Neutrophil (primary cell): ENCODE measurements around the gene SOCS3.

Source experiments
- H3K27ac ChIP-seq: fragments of 200-600 bp; sonication (generic); 2 replicates; pipeline ENCODE4 v1.5.1; 2016; ENCODE audit warnings: mild to moderate bottlenecking, moderate library complexity
- H3K27me3 ChIP-seq: fragments of 200-600 bp; sonication (generic); 2 replicates; pipeline ENCODE4 v1.6.0; 2016; ENCODE audit warnings: mild to moderate bottlenecking
- H3K36me3 ChIP-seq: fragments of 200-600 bp; sonication (generic); 2 replicates; pipeline ENCODE4 v1.5.1; 2017
- H3K4me1 ChIP-seq, 2 experiments: fragments of 200-600 bp in 1 of 2; sonication (generic) in 1 of 2; 1 replicate in 1 of 2; 2 replicates in 1 of 2; pipeline versions ENCODE4 v1.5.1 to v1.6.1; 2013 to 2016; ENCODE audit warnings: low read depth in 1 of 2, low read length in 1 of 2, mild to moderate bottlenecking in 1 of 2, moderate library complexity in 1 of 2; ENCODE audit not compliant: control insufficient read depth in 1 of 2, insufficient read depth in 1 of 2
- H3K4me3 ChIP-seq, 2 experiments: fragments of 200-600 bp in 1 of 2; sonication (generic) in 1 of 2; 1 replicate in 1 of 2; 2 replicates in 1 of 2; pipeline ENCODE4 v1.5.1; 2013 to 2016; ENCODE audit warnings: low read depth in 1 of 2, low read length in 1 of 2, mild to moderate bottlenecking in 1 of 2, moderate library complexity in 1 of 2
- H3K9me3 ChIP-seq: fragments of 200-600 bp; sonication (generic); 2 replicates; pipeline ENCODE4 v1.5.1; 2016
- TF ChIP-seq, protein P1 (sequence below): fragments of 200-600 bp; sonication (generic); IDR thresholded peaks from 2 replicates; pipeline ENCODE4 v1.5.1; 2016; ENCODE audit warnings: antibody characterized with exemption

Gene SOCS3

DNA sequence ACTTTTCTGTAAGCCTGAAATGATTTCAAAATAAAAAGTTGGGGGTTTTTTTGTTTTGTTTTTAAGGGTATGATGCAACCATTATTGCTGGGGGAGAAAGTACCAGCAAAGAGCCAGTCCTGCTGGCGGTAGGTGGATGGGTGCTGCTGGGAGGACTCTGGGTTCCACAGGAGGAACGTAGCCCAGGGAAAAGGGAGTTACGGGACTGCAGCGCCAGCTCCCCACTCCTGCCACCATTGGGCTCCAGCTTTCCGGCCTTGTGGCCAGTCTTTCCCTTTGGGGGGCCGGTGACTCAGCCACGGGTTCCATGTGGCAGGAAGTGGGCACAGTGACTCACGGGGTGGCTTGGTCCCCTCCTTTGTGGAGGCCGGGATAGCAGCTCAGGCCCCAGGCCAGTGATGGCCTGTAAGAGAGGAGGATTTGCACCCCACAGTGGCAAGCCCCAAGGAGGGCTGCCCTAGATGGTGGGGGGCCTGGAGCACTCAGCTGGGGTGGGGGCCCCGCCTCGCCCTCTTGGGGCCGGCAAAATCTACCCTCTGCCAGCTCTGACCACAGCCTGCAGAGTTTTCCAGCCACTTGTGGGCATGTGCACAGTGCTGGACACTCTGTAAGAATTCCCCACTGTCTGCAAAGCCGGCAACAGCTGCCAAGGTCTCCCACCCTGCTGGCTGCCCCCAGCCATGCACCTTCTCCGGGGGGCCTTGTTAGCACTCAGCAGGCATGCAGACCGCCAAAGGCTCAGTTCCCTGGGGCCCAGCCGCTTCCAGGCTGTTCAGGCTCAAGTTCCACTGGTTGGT is 30.4 kb downstream of the SOCS3 start:
- Histone ChIP-seq H3K27ac (no peak overlapping the region), H3K9me3 (no peaks in the 10 kb centered on the region), H3K36me3 (no peaks in the 10 kb centered on the region), H3K4me3 (no peak overlapping the region), H3K4me1 (peaks cover 3 to 13% of the 10 kb centered on the region in 2 experiments), H3K27me3 (peaks cover 11% of the 10 kb centered on the region)
- TF ChIP-seq, protein P1, sequence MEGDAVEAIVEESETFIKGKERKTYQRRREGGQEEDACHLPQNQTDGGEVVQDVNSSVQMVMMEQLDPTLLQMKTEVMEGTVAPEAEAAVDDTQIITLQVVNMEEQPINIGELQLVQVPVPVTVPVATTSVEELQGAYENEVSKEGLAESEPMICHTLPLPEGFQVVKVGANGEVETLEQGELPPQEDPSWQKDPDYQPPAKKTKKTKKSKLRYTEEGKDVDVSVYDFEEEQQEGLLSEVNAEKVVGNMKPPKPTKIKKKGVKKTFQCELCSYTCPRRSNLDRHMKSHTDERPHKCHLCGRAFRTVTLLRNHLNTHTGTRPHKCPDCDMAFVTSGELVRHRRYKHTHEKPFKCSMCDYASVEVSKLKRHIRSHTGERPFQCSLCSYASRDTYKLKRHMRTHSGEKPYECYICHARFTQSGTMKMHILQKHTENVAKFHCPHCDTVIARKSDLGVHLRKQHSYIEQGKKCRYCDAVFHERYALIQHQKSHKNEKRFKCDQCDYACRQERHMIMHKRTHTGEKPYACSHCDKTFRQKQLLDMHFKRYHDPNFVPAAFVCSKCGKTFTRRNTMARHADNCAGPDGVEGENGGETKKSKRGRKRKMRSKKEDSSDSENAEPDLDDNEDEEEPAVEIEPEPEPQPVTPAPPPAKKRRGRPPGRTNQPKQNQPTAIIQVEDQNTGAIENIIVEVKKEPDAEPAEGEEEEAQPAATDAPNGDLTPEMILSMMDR = no peak

DNA sequence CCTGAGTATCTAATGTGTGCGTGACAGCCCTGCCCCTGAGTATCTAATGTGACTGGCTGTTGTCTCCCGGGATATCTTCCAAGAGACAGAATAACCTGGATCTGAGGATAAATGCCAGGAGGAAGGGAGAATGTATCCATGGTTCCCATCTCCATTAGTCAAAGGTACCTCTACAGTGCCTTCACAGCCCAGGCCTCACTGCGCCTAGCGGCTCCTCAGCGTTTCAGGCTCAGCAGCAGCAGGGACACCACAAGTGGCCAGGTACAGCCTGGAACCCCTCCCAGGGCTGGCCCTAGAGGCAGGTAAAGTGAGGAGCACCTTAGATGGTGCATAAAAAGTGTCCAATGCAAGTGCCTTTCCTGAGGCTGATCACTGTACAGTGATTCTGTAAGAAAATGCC is 32.0 kb downstream of the SOCS3 start:
- Histone ChIP-seq H3K9me3 (no peaks in the 10 kb centered on the region), H3K4me3 (no peak overlapping the region), H3K4me1 (peaks cover 8 to 14% of the 10 kb centered on the region in 2 experiments), H3K27ac (no peak overlapping the region), H3K27me3 (peaks cover 13% of the 10 kb centered on the region), H3K36me3 (no peaks in the 10 kb centered on the region)
- TF ChIP-seq, protein P1 = no peak

DNA sequence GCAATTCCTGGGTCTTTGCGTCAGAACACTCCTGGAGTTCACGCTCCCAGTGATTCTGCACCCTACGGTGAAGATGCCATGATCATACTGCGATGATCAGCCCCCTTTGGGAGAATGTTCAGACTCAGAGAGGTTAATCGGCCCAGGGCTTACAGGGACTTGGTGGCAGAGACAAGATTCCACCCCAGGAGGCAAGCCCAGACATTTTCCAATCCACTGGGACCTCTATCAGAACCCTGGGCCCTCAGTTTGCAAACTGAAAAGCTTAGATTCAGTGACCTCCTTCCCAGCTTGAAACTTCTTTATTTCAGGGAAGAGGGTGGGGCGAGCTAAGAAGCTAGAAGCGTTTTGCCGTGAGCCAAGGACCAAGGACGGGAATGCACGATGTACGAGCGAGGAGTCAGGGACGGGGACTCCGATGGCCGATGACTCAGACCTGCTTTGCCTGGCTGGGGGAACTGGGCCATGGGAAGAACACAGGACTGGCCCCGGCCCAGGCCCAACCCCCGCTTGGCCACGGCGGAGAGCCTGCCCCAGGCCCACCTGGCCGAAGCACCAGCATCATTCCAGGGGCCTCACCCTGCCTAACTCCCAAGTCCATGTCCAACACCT is 34.7 kb downstream of the SOCS3 start:
- Histone ChIP-seq H3K27ac (no peak overlapping the region), H3K27me3 (peaks cover 13% of the 10 kb centered on the region), H3K4me3 (no peak overlapping the region), H3K36me3 (no peaks in the 10 kb centered on the region), H3K9me3 (no peaks in the 10 kb centered on the region), H3K4me1 (peaks cover 8 to 14% of the 10 kb centered on the region in 2 experiments)
- TF ChIP-seq, protein P1 = no peak

DNA sequence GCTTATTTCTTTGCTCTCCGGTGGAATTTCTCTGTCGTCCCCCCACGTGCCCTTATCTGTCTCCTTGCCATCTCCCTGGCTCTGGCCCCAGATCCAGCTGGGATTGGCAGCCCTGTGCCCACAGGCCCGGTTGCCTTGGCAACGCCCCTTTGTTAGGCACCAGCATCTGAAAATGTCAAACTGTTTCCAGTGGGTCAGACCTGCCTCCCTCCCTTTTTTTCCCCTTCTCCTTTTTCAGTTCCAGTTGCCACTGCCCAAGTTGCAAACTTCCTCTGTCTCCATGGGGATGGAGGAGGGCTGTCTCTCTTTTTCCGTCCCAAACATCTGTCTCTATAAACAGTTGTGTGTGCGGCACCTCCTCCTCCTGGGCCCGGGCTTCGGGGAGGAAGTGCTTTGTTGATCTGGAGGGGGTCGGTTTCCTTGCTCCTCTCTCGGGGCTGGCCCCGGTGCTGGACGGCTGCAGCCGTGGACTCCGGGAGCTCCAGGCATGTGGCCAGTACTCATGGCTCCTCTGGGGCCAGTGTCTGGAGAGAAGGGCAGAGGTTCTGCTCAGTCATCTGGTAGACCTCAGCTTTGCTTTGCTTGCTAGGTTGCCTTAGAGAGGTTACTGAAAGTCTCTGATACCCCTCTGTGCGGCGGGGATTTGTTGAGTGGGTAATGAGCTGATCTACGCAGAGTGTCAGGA is 35.3 kb downstream of the SOCS3 start:
- H3K27ac ChIP-seq = no peak overlapping the region
- no peaks in the 10 kb centered on the region for H3K36me3 ChIP-seq
- H3K4me3 ChIP-seq = no peak overlapping the region

DNA sequence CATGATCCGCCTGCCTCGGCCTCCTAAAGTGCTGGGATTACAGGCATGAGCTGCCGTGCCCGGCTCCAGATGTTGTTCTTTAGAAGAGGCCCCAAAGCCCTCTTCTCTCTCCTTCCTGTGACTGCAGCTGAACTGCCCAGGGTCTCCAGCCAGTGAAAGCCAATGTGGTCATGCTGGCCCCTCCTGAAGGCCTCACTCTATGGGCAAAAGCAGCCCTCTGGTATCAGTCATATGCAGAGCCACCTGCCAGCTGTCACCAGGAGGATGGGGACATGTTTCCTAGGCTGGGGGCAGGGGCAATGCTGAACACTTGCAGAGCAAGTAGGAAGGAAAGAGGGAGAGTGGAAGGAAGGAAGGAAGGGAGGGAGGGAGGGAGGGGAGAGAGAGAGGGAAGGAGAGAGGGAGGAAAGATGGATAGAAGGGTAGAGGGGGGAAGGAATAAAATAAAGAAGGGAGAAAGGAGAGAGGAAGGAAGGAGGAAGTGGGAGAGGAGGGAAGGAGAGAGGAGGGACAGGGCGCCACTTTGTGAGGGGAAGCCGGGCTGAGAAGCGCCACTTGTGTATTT is 36.0 kb downstream of the SOCS3 start:
- TF ChIP-seq, protein P1 = no peak
- Histone ChIP-seq H3K27ac (no peak overlapping the region), H3K27me3 (peaks cover 13% of the 10 kb centered on the region), H3K36me3 (no peaks in the 10 kb centered on the region), H3K4me1 (peaks cover 8 to 9% of the 10 kb centered on the region in 2 experiments), H3K9me3 (no peaks in the 10 kb centered on the region), H3K4me3 (no peak overlapping the region)

More for the DNA sequence above, 35.3 kb downstream of the SOCS3 start:
- Histone ChIP-seq H3K9me3 (no peaks in the 10 kb centered on the region), H3K27me3 (peaks cover 13% of the 10 kb centered on the region), H3K4me1 (peaks cover 8 to 12% of the 10 kb centered on the region in 2 experiments)
- TF ChIP-seq, protein P1 = no peak
